A673 (cell line): Measurements from ENCODE around the gene TMEM171.

Experiments used
- EZH2 ChIP-seq: fragments of 200-600 bp; sonication (generic); IDR thresholded peaks from 2 replicates; pipeline ENCODE4 v1.6.1; 2017; ENCODE audit warnings: borderline replicate concordance, low read depth, mild to moderate bottlenecking, mixed read lengths, antibody characterized with exemption, low read length; ENCODE audit not compliant: poor library complexity, severe bottlenecking
- TF ChIP-seq, protein P1 (sequence below): fragments of 300-800, 200-600 bp; sonication (generic); conservative IDR thresholded peaks from 2 replicates; pipeline ENCODE4 v1.5.1; 2017; ENCODE audit warnings: low read depth, mild to moderate bottlenecking, antibody characterized with exemption, low read length, moderate library complexity, mixed read lengths

DNA sequence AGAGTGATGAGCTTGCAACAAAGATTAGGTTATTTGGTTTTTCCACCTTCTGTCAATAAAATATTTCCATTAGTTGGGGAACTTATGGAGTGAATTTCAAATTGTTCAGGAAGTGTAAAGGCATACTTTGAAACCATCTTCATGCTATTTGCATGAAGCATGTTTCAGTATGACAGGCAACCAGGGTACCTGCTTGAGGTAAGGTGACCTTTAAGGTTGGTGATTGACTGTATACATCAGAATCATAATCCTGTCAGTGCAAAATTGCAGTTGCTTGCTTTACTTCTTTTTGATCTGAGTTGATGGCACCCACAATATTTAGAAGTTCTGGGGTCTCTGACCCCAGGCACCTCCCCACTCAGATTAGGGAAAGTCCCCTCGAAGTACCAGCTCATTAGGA is 26.0 kb upstream of the TMEM171 start:
- TF ChIP-seq EZH2 = no peak
- TF ChIP-seq, protein P1, sequence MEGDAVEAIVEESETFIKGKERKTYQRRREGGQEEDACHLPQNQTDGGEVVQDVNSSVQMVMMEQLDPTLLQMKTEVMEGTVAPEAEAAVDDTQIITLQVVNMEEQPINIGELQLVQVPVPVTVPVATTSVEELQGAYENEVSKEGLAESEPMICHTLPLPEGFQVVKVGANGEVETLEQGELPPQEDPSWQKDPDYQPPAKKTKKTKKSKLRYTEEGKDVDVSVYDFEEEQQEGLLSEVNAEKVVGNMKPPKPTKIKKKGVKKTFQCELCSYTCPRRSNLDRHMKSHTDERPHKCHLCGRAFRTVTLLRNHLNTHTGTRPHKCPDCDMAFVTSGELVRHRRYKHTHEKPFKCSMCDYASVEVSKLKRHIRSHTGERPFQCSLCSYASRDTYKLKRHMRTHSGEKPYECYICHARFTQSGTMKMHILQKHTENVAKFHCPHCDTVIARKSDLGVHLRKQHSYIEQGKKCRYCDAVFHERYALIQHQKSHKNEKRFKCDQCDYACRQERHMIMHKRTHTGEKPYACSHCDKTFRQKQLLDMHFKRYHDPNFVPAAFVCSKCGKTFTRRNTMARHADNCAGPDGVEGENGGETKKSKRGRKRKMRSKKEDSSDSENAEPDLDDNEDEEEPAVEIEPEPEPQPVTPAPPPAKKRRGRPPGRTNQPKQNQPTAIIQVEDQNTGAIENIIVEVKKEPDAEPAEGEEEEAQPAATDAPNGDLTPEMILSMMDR = no peak
